MM.1S (cell line): ENCODE data around the gene ZKSCAN3.

Experiments
- DNase-seq: peaks from one replicate; pipeline ENCODE4 v3.0.0-alpha.2; 2015
- H2AFZ ChIP-seq: fragments of 300-600 bp; sonication (generic); 2 replicates; pipeline ENCODE4 v1.6.0; 2016; ENCODE audit warnings: antibody characterized with exemption, low read length
- H3F3A ChIP-seq: fragments of 300-600 bp; sonication (generic); 2 replicates; pipeline ENCODE4 v1.6.1; 2016; ENCODE audit warnings: mild to moderate bottlenecking, antibody characterized with exemption, low read length, moderate library complexity, mixed read lengths; ENCODE audit not compliant: insufficient read depth
- H3K27ac ChIP-seq: fragments of 300-600 bp; sonication (generic); 2 replicates; pipeline ENCODE4 v1.5.1; 2016; ENCODE audit warnings: mild to moderate bottlenecking, low read length
- H3K27me3 ChIP-seq: fragments of 300-600 bp; sonication (generic); replicated peaks from 2 replicates; pipeline ENCODE4 v1.6.0; 2016; ENCODE audit warnings: low read length; ENCODE audit not compliant: insufficient read depth
- H3K36me3 ChIP-seq: fragments of 300-600 bp; sonication (generic); replicated peaks from 2 replicates; pipeline ENCODE4 v1.6.1; 2016; ENCODE audit warnings: mild to moderate bottlenecking, low read length, mixed read lengths; ENCODE audit not compliant: insufficient read depth
- H3K4me1 ChIP-seq: fragments of 300-600 bp; sonication (generic); 2 replicates; pipeline ENCODE4 v1.6.1; 2016; ENCODE audit warnings: low read length, mixed read lengths
- H3K4me2 ChIP-seq: fragments of 300-600 bp; sonication (generic); 2 replicates; pipeline ENCODE4 v1.6.0; 2016; ENCODE audit warnings: low read depth, low read length
- H3K4me3 ChIP-seq: fragments of 300-600 bp; sonication (generic); 2 replicates; pipeline ENCODE4 v1.5.1; 2016; ENCODE audit warnings: low read length, mixed read lengths
- H3K79me2 ChIP-seq: fragments of 300-600 bp; sonication (generic); 2 replicates; pipeline ENCODE4 v1.6.1; 2016; ENCODE audit warnings: mixed run types, low read length, mixed read lengths
- H3K9ac ChIP-seq: fragments of 300-600 bp; sonication (generic); 2 replicates; pipeline ENCODE4 v1.6.1; 2016; ENCODE audit warnings: low read length, mixed read lengths
- H3K9me2 ChIP-seq: fragments of 300-600 bp; sonication (generic); replicated peaks from 2 replicates; pipeline ENCODE4 v1.6.1; 2016; ENCODE audit warnings: mild to moderate bottlenecking, low read length, mixed read lengths; ENCODE audit not compliant: insufficient read depth
- H3K9me3 ChIP-seq: fragments of 300-600 bp; sonication (generic); replicated peaks from 2 replicates; pipeline ENCODE4 v1.6.1; 2016; ENCODE audit warnings: mild to moderate bottlenecking, low read length, mixed read lengths; ENCODE audit not compliant: insufficient read depth
- H4K20me1 ChIP-seq: fragments of 300-600 bp; sonication (generic); 2 replicates; pipeline ENCODE4 v1.6.1; 2016; ENCODE audit warnings: mild to moderate bottlenecking, low read length, moderate library complexity, mixed read lengths; ENCODE audit not compliant: insufficient read depth
- EZH2 ChIP-seq: fragments of 300-600 bp; sonication (generic); optimal IDR thresholded peaks from 2 replicates; pipeline ENCODE3; 2017; ENCODE audit warnings: low read depth, mild to moderate bottlenecking, antibody characterized with exemption, low read length, mixed read lengths
- EZH2phosphoT487 ChIP-seq: fragments of 300-600 bp; sonication (generic); IDR thresholded peaks from 2 replicates; pipeline ENCODE4 v1.6.1; 2018; ENCODE audit warnings: antibody characterized with exemption, low read length
- TF ChIP-seq, protein P1 (sequence below): fragments of 300-600 bp; sonication (generic); IDR thresholded peaks from 2 replicates; pipeline ENCODE4 v1.5.1; 2016; ENCODE audit warnings: antibody characterized with exemption, low read length, mixed read lengths

ZKSCAN3 gene

DNA sequence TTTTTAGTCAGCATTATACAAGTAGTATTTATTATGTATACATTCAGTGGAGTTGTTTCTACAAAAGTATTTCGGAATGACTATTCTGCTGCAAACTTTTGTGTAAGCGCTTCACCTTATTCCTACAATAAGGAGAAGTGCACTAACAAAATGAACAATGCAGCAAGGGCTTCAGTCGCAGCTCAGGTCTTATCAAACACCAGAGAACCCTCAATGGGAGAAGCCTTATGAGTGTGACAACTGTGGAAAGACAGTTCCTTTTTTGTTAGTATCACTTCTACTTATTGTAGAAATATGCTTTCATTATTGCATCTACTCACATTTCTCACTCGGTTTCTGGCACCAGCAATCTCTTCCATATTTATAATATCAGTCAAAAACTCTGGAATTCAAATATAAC is 18.8 kb downstream of the ZKSCAN3 start:
- Histone ChIP-seq H3K9ac (no peak overlapping the region), H4K20me1 (no peaks in the 10 kb centered on the region), H3K79me2 (no peaks in the 10 kb centered on the region), H3K27me3 (no peaks in the 10 kb centered on the region), H3K4me3 (no peak overlapping the region), H3F3A (no peaks in the 10 kb centered on the region), H3K9me3 (no peaks in the 10 kb centered on the region), H3K4me2 (no peak overlapping the region), H3K4me1 (no peaks in the 10 kb centered on the region), H2AFZ (no peak overlapping the region), H3K27ac (no peak overlapping the region), H3K36me3 (no peaks in the 10 kb centered on the region), H3K9me2 (no peaks in the 10 kb centered on the region)
- no peak for TF ChIP-seq EZH2phosphoT487
- no peak for TF ChIP-seq EZH2
- TF ChIP-seq, protein P1, sequence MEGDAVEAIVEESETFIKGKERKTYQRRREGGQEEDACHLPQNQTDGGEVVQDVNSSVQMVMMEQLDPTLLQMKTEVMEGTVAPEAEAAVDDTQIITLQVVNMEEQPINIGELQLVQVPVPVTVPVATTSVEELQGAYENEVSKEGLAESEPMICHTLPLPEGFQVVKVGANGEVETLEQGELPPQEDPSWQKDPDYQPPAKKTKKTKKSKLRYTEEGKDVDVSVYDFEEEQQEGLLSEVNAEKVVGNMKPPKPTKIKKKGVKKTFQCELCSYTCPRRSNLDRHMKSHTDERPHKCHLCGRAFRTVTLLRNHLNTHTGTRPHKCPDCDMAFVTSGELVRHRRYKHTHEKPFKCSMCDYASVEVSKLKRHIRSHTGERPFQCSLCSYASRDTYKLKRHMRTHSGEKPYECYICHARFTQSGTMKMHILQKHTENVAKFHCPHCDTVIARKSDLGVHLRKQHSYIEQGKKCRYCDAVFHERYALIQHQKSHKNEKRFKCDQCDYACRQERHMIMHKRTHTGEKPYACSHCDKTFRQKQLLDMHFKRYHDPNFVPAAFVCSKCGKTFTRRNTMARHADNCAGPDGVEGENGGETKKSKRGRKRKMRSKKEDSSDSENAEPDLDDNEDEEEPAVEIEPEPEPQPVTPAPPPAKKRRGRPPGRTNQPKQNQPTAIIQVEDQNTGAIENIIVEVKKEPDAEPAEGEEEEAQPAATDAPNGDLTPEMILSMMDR = no peak
- no peak for DNase-seq

DNA sequence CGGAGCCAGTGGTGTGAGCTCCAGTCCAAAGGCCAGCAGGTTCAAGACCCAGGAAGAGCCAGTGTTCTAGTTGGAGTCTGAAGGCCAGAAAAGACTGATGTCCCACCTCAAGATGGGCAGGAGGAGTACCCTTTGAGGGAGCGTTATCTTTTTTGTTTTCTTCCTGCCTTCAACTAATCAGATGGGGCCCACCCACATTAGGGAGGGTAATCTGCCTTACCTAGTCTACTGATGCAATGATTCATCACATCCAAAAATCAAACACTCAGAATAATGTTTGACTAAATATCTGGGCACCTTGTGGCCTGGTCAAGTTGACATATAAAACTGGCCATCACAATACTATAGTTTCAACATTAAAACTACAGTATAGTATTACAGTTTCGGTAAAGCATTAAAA is 19.7 kb downstream of the ZKSCAN3 start:
- Histone ChIP-seq H3K79me2 (no peaks in the 10 kb centered on the region), H3K9ac (no peak overlapping the region), H3K27me3 (no peaks in the 10 kb centered on the region), H3K9me2 (no peaks in the 10 kb centered on the region), H4K20me1 (no peaks in the 10 kb centered on the region), H3K4me1 (no peaks in the 10 kb centered on the region), H3F3A (no peaks in the 10 kb centered on the region), H3K36me3 (no peaks in the 10 kb centered on the region), H3K4me2 (no peak overlapping the region), H2AFZ (no peak overlapping the region), H3K27ac (no peak overlapping the region), H3K4me3 (no peak overlapping the region), H3K9me3 (no peaks in the 10 kb centered on the region)
- DNase-seq = no peak
- no peak for TF ChIP-seq EZH2phosphoT487
- TF ChIP-seq, protein P1 = no peak
- no peak for TF ChIP-seq EZH2

DNA sequence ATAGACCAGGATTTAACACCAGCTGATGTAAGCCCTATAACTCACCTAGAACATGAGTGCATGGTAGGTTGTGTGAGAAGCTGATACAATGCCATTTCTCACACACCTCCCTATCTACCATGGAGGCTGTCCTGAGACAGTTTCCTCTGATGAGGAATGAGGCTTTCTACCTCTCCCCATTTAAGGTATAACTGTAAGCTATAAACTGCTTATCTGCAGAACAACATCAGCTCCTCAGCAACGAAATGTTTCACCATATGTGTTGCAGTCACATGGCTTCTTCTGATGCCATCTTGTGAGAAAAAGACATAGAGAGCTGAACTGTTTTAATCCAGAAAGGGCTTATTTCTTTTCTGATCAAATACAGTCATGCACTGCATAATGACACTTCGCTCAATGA is 20.7 kb downstream of the ZKSCAN3 start:
- no peak for DNase-seq
- H3F3A ChIP-seq = no peaks in the 10 kb centered on the region
- no peak overlapping the region for H3K27ac ChIP-seq
- H3K4me3 ChIP-seq = no peak overlapping the region
- H3K36me3 ChIP-seq = no peaks in the 10 kb centered on the region
- H2AFZ ChIP-seq = no peak overlapping the region
- H3K9ac ChIP-seq = no peak overlapping the region
- H3K9me2 ChIP-seq = no peaks in the 10 kb centered on the region
- no peaks in the 10 kb centered on the region for H3K27me3 ChIP-seq
- no peaks in the 10 kb centered on the region for H3K79me2 ChIP-seq
- H3K9me3 ChIP-seq = no peaks in the 10 kb centered on the region
- no peak for TF ChIP-seq EZH2phosphoT487
- TF ChIP-seq, protein P1 = no peak
- TF ChIP-seq EZH2 = no peak
- 0 out of 2 replicates have a peak, but pooled peaks cover 2% of the 10 kb centered on the region for H3K4me1 ChIP-seq
- no peak overlapping the region for H3K4me2 ChIP-seq
- no peaks in the 10 kb centered on the region for H4K20me1 ChIP-seq
